Lung (tissue), 16 donors: ENCODE results near the gene FBN2. TPM values are rescaled to one million over a fixed set of nuclear protein-coding genes. Genes with fewer than 3 reads are reported as not detected.
A peak's percentile ranks its signal among the peaks of the same experiment; 100 is the strongest.

ENCODE experiments used
- ATAC-seq: fragments of 200-7000 bp; cut with Tn5 transposase; one replicate; pipeline ENCODE4 v1.9.1; 2020; ENCODE audit warnings: moderate number of reproducible peaks; ENCODE audit not compliant: insufficient read depth, low FRiP score
- DNase-seq, 3 donors: peaks; one replicate each; pipeline ENCODE4 v3.0.0-alpha.2; 2013 to 2017
- H3K27ac ChIP-seq, 2 donors: one replicate each; pipeline ENCODE4 v1.5.1; 2013; ENCODE audit warnings: mild to moderate bottlenecking in 2 of 2, moderate library complexity in 2 of 2, control low read depth in 1 of 2, inconsistent platforms in 1 of 2, low read depth in 1 of 2, low read length in 1 of 2
- H3K27me3 ChIP-seq, 3 donors: one replicate each; pipeline ENCODE4 v1.5.1; 2013; ENCODE audit warnings: low read length in 2 of 3; ENCODE audit not compliant: control insufficient read depth in 3 of 3, insufficient read depth in 3 of 3
- H3K36me3 ChIP-seq, 4 donors: one replicate each; pipeline ENCODE4 v1.5.1; 2013; ENCODE audit warnings: low read length in 4 of 4, mild to moderate bottlenecking in 1 of 4, moderate library complexity in 1 of 4; ENCODE audit not compliant: control insufficient read depth in 4 of 4, insufficient read depth in 4 of 4
- H3K4me1 ChIP-seq, 5 donors: one replicate each; pipeline ENCODE4 v1.5.1; 2013; ENCODE audit warnings: low read length in 5 of 5, mild to moderate bottlenecking in 2 of 5, moderate library complexity in 1 of 5; ENCODE audit not compliant: control insufficient read depth in 5 of 5, insufficient read depth in 5 of 5
- H3K4me3 ChIP-seq: one replicate; pipeline ENCODE4 v1.5.1; 2013; ENCODE audit warnings: mild to moderate bottlenecking, control low read depth, moderate library complexity
- H3K9ac ChIP-seq, 2 donors: one replicate each; pipeline ENCODE4 v1.5.1; 2013; ENCODE audit warnings: low read length in 2 of 2, control low read depth in 1 of 2; ENCODE audit not compliant: insufficient read depth in 1 of 2
- H3K9me3 ChIP-seq, 4 donors: one replicate each; pipeline ENCODE4 v1.5.1; 2013; ENCODE audit warnings: low read length in 3 of 4, mild to moderate bottlenecking in 1 of 4, moderate library complexity in 1 of 4; ENCODE audit not compliant: control insufficient read depth in 4 of 4, insufficient read depth in 3 of 4
- CTCF ChIP-seq: IDR thresholded peaks from 2 replicates; pipeline ENCODE4 v1.5.1; 2012; ENCODE audit warnings: mild to moderate bottlenecking; ENCODE audit errors: control extremely low read depth, extremely low read depth
- WGBS, 2 donors: extraction: QIAGEN DNeasy Blood & Tissue Kit; methylation state at CpG; one replicate each; pipeline ENCODE4 v1.1.7; 2013; 5-methylcytosine and 5-hydroxymethylcytosine counted together
- long read RNA-seq, 5 donors: transcript quantifications; one replicate each; lab custom pipeline, GENCODE V29; 2026
- polyA plus RNA-seq, 2 donors: library from polyadenylated mRNA; stranded (reverse); fragments of 200-250 nt; gene quantifications; one replicate each; pipeline ENCODE4 v1.2.1, GENCODE V29; 2013
- total RNA-seq, 2 donors: library from RNA; depleted of rRNA in 1 of 2; stranded (reverse); fragments of >200 nt in 1 of 2; gene quantifications; one replicate each; pipeline ENCODE4 v1.2.1, GENCODE V29; 2014 to 2021
- donor health status: control.
- donor health status: control.
- donor health status: Bipolar disorder and iron deficiency.
- donor health status: healthy.
- donor health status: DM: yes; HTN: yes; CAD: no.

The FBN2 gene
- 10 to 100 TPM in 1 of 2 donors, 1 to 10 TPM in 1; 1.3 to 13.1 TPM for total RNA-seq
- under 1 TPM; 0.06 to 0.76 TPM for polyA plus RNA-seq
- long read RNA-seq, donor 1, partial matches to known transcripts = 13 of 13 reads
- long read RNA-seq, donor 1, other reads (novel, unspliced or antisense) = 0 of 13 reads
- long read RNA-seq, donor 2 = 0 reads
- long read RNA-seq, donor 3 = 0 reads
- long read RNA-seq, donor 4 = 0 reads
- long read RNA-seq, donor 5, full-length matches to known transcripts = 1 of 6 reads
- long read RNA-seq, donor 5, partial matches to known transcripts = 5 of 6 reads
- long read RNA-seq, donor 5, other reads (novel, unspliced or antisense) = 0 of 6 reads

GRCh38 chr5:128538000-128538249 is at the start of gene FBN2:
Gene FBN2, minus strand, starts transcription at chr5:128538245. Its CDS starts 642 bp downstream, at chr5:128537603.
- peaks cover 0 to 3% (median 0%) of the 10 kb centered on the region in 4 donors for H3K36me3 ChIP-seq
- peak within 1 kb of the TSS; percentile 9 to 61 for H3K9ac ChIP-seq
- peaks cover 0 to 12% (median 4%) of the 10 kb centered on the region in 5 donors for H3K4me1 ChIP-seq
- H3K27ac ChIP-seq = peak within 1 kb of the TSS in 1 of 2 donors; percentile 82
- peak; percentile 40 for ATAC-seq
- peak within 1 kb of the TSS; percentile 18 for H3K4me3 ChIP-seq
- peaks cover 0 to 4% (median 0%) of the 10 kb centered on the region in 4 donors for H3K9me3 ChIP-seq
- WGBS, 2 donors = 0 to 2% methylated on average over 25 to 26 of the region's 26 CpGs
- peak in 1 of 3 donors; percentile 67 for DNase-seq
- TF ChIP-seq CTCF = no peak
- peaks cover 4 to 12% (median 7%) of the 10 kb centered on the region in 3 donors for H3K27me3 ChIP-seq

GRCh38 chr5:128587275-128587674 is 49.2 kb upstream of the FBN2 start:
- ATAC-seq (no peak), DNase-seq (no peak)
- Histone ChIP-seq H3K9ac (no peak overlapping the region), H3K9me3 (no peaks in the 10 kb centered on the region), H3K4me3 (no peak overlapping the region), H3K4me1 (no peaks in the 10 kb centered on the region), H3K27ac (no peak overlapping the region), H3K36me3 (no peaks in the 10 kb centered on the region), H3K27me3 (no peaks in the 10 kb centered on the region)
- no peak for TF ChIP-seq CTCF
- WGBS, 2 donors = 87 to 88% methylated on average over 2 of the region's 2 CpGs

GRCh38 chr5:128586848-128587247 is 48.8 kb upstream of the FBN2 start:
- H3K4me1 ChIP-seq = no peaks in the 10 kb centered on the region
- H3K9me3 ChIP-seq = no peaks in the 10 kb centered on the region
- no peak overlapping the region for H3K27ac ChIP-seq
- ATAC-seq (no peak), DNase-seq (no peak)
- no peak overlapping the region for H3K4me3 ChIP-seq
- H3K27me3 ChIP-seq = no peaks in the 10 kb centered on the region
- H3K36me3 ChIP-seq = no peaks in the 10 kb centered on the region
- WGBS, 2 donors = 63 to 86% methylated on average over 1 of the region's 1 CpG
- no peak overlapping the region for H3K9ac ChIP-seq
- no peak for TF ChIP-seq CTCF

GRCh38 chr5:128579639-128580038 is 41.6 kb upstream of the FBN2 start:
- Histone ChIP-seq H3K9ac (no peak overlapping the region), H3K9me3 (no peaks in the 10 kb centered on the region), H3K36me3 (no peaks in the 10 kb centered on the region), H3K4me1 (no peaks in the 10 kb centered on the region), H3K27me3 (no peaks in the 10 kb centered on the region), H3K4me3 (no peak overlapping the region), H3K27ac (no peak overlapping the region)
- DNase-seq (no peak), ATAC-seq (no peak)
- WGBS, 2 donors = 87 to 92% methylated on average over 4 of the region's 4 CpGs
- no peak for TF ChIP-seq CTCF
